ENCODE measurements around the gene SPPL3.

The SPPL3 gene

DNA sequence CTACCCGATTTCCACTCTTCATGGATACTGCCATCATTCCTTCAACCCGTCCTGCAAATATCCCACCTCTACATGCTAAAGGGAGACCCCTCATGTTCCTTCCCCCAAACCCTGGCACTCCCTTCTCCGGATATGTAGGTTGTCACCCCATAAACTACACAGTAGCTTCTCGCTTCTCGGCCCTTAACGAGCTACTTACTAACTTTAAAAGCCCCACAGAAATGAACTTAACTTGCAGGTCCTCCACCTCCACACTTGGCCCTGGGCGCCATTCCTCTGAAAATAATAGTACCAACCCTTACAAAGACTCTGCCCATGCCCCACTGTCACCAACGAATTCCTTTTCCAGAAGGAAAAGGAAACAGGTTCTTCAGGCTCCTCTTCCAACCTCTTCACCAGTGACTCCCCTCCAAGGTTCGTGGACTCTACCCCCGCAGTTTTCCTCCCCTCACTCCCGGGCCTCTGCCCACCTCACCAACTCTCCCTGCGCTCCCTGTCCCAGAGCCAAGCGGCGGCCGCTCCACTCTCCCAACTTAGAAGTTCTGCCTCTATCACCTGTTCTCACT lies 1.2 kb downstream of the SPPL3 start:
- TF ChIP-seq SIN3A (IDR thresholded peaks at IDR 0.05; ENCODE audit: borderline replicate concordance, insufficient read depth, low read length) (no peak), TAF1 (IDR thresholded peaks at IDR 0.05; ENCODE audit: borderline replicate concordance, insufficient read depth, low read length) (no peak), POLR2AphosphoS5 (IDR thresholded peaks at IDR 0.05; ENCODE audit: low read depth, low read length) (no peak), FOXP2 (optimal IDR thresholded peaks at IDR 0.05; ENCODE audit: borderline replicate concordance, extremely low read depth, extremely low read length, insufficient read depth) (no peak)
- TF ChIP-seq, protein P1, sequence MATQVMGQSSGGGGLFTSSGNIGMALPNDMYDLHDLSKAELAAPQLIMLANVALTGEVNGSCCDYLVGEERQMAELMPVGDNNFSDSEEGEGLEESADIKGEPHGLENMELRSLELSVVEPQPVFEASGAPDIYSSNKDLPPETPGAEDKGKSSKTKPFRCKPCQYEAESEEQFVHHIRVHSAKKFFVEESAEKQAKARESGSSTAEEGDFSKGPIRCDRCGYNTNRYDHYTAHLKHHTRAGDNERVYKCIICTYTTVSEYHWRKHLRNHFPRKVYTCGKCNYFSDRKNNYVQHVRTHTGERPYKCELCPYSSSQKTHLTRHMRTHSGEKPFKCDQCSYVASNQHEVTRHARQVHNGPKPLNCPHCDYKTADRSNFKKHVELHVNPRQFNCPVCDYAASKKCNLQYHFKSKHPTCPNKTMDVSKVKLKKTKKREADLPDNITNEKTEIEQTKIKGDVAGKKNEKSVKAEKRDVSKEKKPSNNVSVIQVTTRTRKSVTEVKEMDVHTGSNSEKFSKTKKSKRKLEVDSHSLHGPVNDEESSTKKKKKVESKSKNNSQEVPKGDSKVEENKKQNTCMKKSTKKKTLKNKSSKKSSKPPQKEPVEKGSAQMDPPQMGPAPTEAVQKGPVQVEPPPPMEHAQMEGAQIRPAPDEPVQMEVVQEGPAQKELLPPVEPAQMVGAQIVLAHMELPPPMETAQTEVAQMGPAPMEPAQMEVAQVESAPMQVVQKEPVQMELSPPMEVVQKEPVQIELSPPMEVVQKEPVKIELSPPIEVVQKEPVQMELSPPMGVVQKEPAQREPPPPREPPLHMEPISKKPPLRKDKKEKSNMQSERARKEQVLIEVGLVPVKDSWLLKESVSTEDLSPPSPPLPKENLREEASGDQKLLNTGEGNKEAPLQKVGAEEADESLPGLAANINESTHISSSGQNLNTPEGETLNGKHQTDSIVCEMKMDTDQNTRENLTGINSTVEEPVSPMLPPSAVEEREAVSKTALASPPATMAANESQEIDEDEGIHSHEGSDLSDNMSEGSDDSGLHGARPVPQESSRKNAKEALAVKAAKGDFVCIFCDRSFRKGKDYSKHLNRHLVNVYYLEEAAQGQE (IDR thresholded peaks at IDR 0.05; ENCODE audit: insufficient read depth in 1 of 2, low read depth in 2 of 2, low read length in 2 of 2) = no peak

DNA sequence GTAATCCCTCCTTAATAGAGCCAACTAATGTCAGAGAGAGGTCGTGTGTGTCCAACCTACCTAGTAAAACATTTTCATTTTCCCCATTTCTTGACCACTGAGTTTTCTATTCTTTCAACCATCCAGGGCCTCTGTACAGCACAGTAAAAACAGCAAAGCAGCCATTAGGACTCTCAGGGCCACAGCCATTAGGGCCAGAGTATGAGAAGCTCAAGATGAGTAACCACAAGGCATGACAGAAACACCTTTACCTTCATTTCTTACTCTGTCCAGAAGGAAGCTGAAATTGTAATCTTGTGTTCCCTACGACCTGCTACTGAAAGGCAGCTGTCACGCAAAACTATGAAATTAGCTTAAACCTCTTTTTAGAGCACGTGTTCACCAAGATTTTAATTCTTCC lies 2.3 kb downstream of the SPPL3 start:
- TF ChIP-seq FOXP2 (optimal IDR thresholded peaks at IDR 0.05; ENCODE audit: borderline replicate concordance, extremely low read depth, extremely low read length, insufficient read depth) = no peak
- TF ChIP-seq, protein P1 (IDR thresholded peaks at IDR 0.05; ENCODE audit: insufficient read depth in 1 of 2, low read depth in 2 of 2, low read length in 2 of 2) = no peak
- TF ChIP-seq SIN3A (IDR thresholded peaks at IDR 0.05; ENCODE audit: borderline replicate concordance, insufficient read depth, low read length) = no peak
- no peak for TF ChIP-seq POLR2AphosphoS5 (IDR thresholded peaks at IDR 0.05; ENCODE audit: low read depth, low read length)
- no peak for TF ChIP-seq TAF1 (IDR thresholded peaks at IDR 0.05; ENCODE audit: borderline replicate concordance, insufficient read depth, low read length)

DNA sequence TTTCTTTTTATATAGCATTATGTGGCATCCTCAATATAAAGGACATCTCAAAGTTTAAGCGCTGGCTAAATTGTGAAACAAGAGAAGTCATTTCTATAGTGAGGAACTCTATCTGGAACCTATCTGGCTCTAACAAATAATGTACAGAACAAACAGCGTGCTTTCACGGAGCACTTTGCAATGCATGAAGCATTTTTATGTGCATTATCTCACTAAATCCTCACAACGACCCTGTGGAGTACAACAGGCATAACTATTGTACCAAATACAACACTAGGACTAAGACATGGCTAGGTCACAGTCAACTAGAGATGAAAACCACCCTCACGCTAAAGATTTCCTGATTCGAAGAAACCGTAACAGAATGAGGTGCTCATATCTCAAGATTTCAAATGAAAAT lies 8.6 kb downstream of the SPPL3 start:
- TF ChIP-seq TAF1 (IDR thresholded peaks at IDR 0.05; ENCODE audit: borderline replicate concordance, insufficient read depth, low read length) (no peak), POLR2AphosphoS5 (IDR thresholded peaks at IDR 0.05; ENCODE audit: low read depth, low read length) (no peak), SIN3A (IDR thresholded peaks at IDR 0.05; ENCODE audit: borderline replicate concordance, insufficient read depth, low read length) (no peak), FOXP2 (optimal IDR thresholded peaks at IDR 0.05; ENCODE audit: borderline replicate concordance, extremely low read depth, extremely low read length, insufficient read depth) (no peak)
- TF ChIP-seq, protein P1 (IDR thresholded peaks at IDR 0.05; ENCODE audit: insufficient read depth in 1 of 2, low read depth in 2 of 2, low read length in 2 of 2) = no peak

- no peak for TF ChIP-seq TAF1 (IDR thresholded peaks at IDR 0.05; ENCODE audit: borderline replicate concordance, insufficient read depth, low read length)
- TF ChIP-seq POLR2AphosphoS5 (IDR thresholded peaks at IDR 0.05; ENCODE audit: low read depth, low read length) = no peak
- TF ChIP-seq SIN3A (IDR thresholded peaks at IDR 0.05; ENCODE audit: borderline replicate concordance, insufficient read depth, low read length) = no peak
- TF ChIP-seq, protein P1 (IDR thresholded peaks at IDR 0.05; ENCODE audit: insufficient read depth in 1 of 2, low read depth in 2 of 2, low read length in 2 of 2) = no peak
- no peak for TF ChIP-seq FOXP2 (optimal IDR thresholded peaks at IDR 0.05; ENCODE audit: borderline replicate concordance, extremely low read depth, extremely low read length, insufficient read depth)
These were observed 11.9 kb downstream of the SPPL3 start for GRCh38 chr12:120892265-120892664.

All from PFSK-1 (cell line).